Astrocyte of the spinal cord (primary cell): ENCODE results near the gene CXCL14.

Source experiments
- DNase-seq: peaks from one replicate; pipeline ENCODE4 v3.0.0; 2011; ENCODE audit warnings: low read depth, low spot score
- H3K4me3 ChIP-seq: 2 replicates; pipeline ENCODE4 v1.5.1; 2011; ENCODE audit warnings: low read depth, mild to moderate bottlenecking, low read length, moderate library complexity
- in situ Hi-C: cut with HindIII; loops from 2 replicates; pipeline ENCODE4 v1.10.0; 2017; ENCODE audit warnings: low sequenced_read_pairs
- TF ChIP-seq, protein P1 (sequence below): IDR thresholded peaks from 2 replicates; pipeline ENCODE4 v1.5.1; 2012; ENCODE audit warnings: low read depth, mild to moderate bottlenecking, low read length, inconsistent platforms

CXCL14 gene

GRCh38 chr5:135593141-135593540 lies 14.3 kb upstream of the CXCL14 start:
- in situ Hi-C loops = no loop called here
- TF ChIP-seq, protein P1, sequence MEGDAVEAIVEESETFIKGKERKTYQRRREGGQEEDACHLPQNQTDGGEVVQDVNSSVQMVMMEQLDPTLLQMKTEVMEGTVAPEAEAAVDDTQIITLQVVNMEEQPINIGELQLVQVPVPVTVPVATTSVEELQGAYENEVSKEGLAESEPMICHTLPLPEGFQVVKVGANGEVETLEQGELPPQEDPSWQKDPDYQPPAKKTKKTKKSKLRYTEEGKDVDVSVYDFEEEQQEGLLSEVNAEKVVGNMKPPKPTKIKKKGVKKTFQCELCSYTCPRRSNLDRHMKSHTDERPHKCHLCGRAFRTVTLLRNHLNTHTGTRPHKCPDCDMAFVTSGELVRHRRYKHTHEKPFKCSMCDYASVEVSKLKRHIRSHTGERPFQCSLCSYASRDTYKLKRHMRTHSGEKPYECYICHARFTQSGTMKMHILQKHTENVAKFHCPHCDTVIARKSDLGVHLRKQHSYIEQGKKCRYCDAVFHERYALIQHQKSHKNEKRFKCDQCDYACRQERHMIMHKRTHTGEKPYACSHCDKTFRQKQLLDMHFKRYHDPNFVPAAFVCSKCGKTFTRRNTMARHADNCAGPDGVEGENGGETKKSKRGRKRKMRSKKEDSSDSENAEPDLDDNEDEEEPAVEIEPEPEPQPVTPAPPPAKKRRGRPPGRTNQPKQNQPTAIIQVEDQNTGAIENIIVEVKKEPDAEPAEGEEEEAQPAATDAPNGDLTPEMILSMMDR = no peak
- no peak for DNase-seq
- no peak overlapping the region for H3K4me3 ChIP-seq

- no peak for DNase-seq
- TF ChIP-seq, protein P1 = no peak
- in situ Hi-C loops = no loop called here
- H3K4me3 ChIP-seq = no peak overlapping the region
These were observed 13.7 kb upstream of the CXCL14 start for GRCh38 chr5:135592312-135593045.

- TF ChIP-seq, protein P1 = no peak
- in situ Hi-C loops = no loop called here
These were observed 12.5 kb upstream of the CXCL14 start for GRCh38 chr5:135591277-135591676.

GRCh38 chr5:135589152-135589551 lies 10.4 kb upstream of the CXCL14 start:
- DNase-seq = no peak
- TF ChIP-seq, protein P1 = no peak
- H3K4me3 ChIP-seq = no peak overlapping the region
- in situ Hi-C loops = no loop called here

More at GRCh38 chr5:135591277-135591676, 12.5 kb upstream of the CXCL14 start:
- DNase-seq = no peak
- H3K4me3 ChIP-seq = no peak overlapping the region

- TF ChIP-seq, protein P1 = no peak
- in situ Hi-C loops = no loop called here
- DNase-seq = no peak
- H3K4me3 ChIP-seq = no peak overlapping the region
These were observed 9.2 kb upstream of the CXCL14 start for GRCh38 chr5:135587721-135588663.

DNA sequence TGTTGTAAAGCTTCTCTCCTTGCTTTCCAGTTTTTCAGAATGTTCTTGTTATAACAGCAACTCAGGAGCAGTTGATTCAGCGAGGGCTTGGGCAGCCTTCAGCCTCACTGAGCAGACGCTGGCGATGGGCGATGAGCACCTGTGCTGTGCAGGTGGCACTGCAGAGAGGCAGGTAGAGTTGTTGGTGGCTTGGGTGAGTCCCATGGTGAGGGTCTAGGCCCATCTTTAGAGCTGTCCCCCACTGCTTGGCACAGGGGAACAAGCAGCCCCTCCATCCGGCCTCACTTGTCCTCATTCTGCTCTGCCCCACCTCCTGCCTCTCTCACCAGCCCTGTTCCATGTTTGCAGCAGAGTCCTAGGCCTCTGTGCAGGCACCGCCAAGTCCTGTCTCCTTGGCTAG lies 6.1 kb upstream of the CXCL14 start:
- TF ChIP-seq, protein P1 = no peak
- in situ Hi-C loops = no loop called here
- DNase-seq = no peak
- H3K4me3 ChIP-seq = no peak overlapping the region
